HepG2 (cell line): ENCODE data around the gene CD24.
"Not testable (repeated sequence)": the region's sequence is repeated elsewhere in the genome, so short reads cannot be mapped to it uniquely, and the experiment has no call there.

ENCODE experiments used
- CHD4 ChIP-seq: fragments of 200-600 bp; sonication (generic); IDR thresholded peaks from 2 replicates; pipeline ENCODE4 v1.7.0; 2017; ENCODE audit warnings: mild to moderate bottlenecking, low read length, borderline replicate concordance
- CTCF ChIP-seq: sonication (generic); formaldehyde crosslinking; IDR thresholded peaks from 2 replicates; pipeline ENCODE4 v1.5.0; 2020; ENCODE audit warnings: mild to moderate bottlenecking, missing genetic modification reagents, moderate library complexity
- IRF2 ChIP-seq: IDR thresholded peaks from 2 replicates; pipeline ENCODE4 v1.6.1; 2018; ENCODE audit warnings: missing genetic modification reagents, missing compliant biosample characterization
- KDM4B ChIP-seq: sonication (generic); formaldehyde crosslinking; IDR thresholded peaks from 2 replicates; pipeline ENCODE4 v1.4.0; 2020; ENCODE audit warnings: missing genetic modification reagents
- MTF1 ChIP-seq: sonication (generic); formaldehyde crosslinking; IDR thresholded peaks from 2 replicates; pipeline ENCODE4 v1.5.0; 2020; ENCODE audit warnings: missing genetic modification reagents

- TF ChIP-seq MTF1 (CRISPR knock-in tag); IRF2 (CRISPR knock-in tag); CHD4; KDM4B (CRISPR knock-in tag); CTCF (CRISPR knock-in tag): not testable (repeated sequence)
Observed at GRCh38 chr6:106989737-106990136, 15.2 kb upstream of the CD24 start.
